ENCODE results near the gene PSMD5.
A peak's percentile ranks its signal among the peaks of the same experiment; 100 is the strongest.

Gene PSMD5

GRCh38 chr9:120791161-120791560 lies 51.6 kb downstream of the PSMD5 start:
- Histone ChIP-seq H3K9me3 (ENCODE audit: severe bottlenecking) (no peaks in the 10 kb centered on the region), H3K27me3 (ENCODE audit: insufficient read depth, poor library complexity, severe bottlenecking) (no peaks in the 10 kb centered on the region), H3K36me3 (ENCODE audit: low read depth) (peaks cover 58% of the 10 kb centered on the region), H3K27ac (ENCODE audit: poor library complexity, severe bottlenecking) (no peak overlapping the region), H3K4me1 (ENCODE audit: insufficient read depth, poor library complexity, severe bottlenecking) (peaks cover 11% of the 10 kb centered on the region), H3K4me3 (ENCODE audit: severe bottlenecking) (no peak overlapping the region)
- DNase-seq (ENCODE audit: low spot score) (no peak), ATAC-seq (ENCODE audit: low read depth) (no peak)
- TF ChIP-seq CTCF (IDR thresholded peaks at IDR 0.05; ENCODE audit: poor library complexity, severe bottlenecking): no peak

- peaks cover 22% of the 10 kb centered on the region for H3K4me1 ChIP-seq (ENCODE audit: insufficient read depth, poor library complexity, severe bottlenecking)
Observed at GRCh38 chr9:120787933-120788332, 54.8 kb downstream of the PSMD5 start.

GRCh38 chr9:120783602-120784047 lies 59.1 kb downstream of the PSMD5 start:
- TF ChIP-seq CTCF (IDR thresholded peaks at IDR 0.05; ENCODE audit: poor library complexity, severe bottlenecking): no peak
- H3K4me3 ChIP-seq (ENCODE audit: severe bottlenecking): no peak overlapping the region
- peaks cover 56% of the 10 kb centered on the region for H3K36me3 ChIP-seq (ENCODE audit: low read depth)
- H3K27ac ChIP-seq (ENCODE audit: poor library complexity, severe bottlenecking): peak overlapping the region; percentile 16
- DNase-seq (ENCODE audit: low spot score) (no peak), ATAC-seq (ENCODE audit: low read depth) (peak; percentile 81)
- peaks cover 22% of the 10 kb centered on the region for H3K4me1 ChIP-seq (ENCODE audit: insufficient read depth, poor library complexity, severe bottlenecking)
- no peaks in the 10 kb centered on the region for H3K9me3 ChIP-seq (ENCODE audit: severe bottlenecking)
- H3K27me3 ChIP-seq (ENCODE audit: insufficient read depth, poor library complexity, severe bottlenecking): no peaks in the 10 kb centered on the region

More at GRCh38 chr9:120787933-120788332, 54.8 kb downstream of the PSMD5 start:
- H3K9me3 ChIP-seq (ENCODE audit: severe bottlenecking): no peaks in the 10 kb centered on the region
- no peak overlapping the region for H3K27ac ChIP-seq (ENCODE audit: poor library complexity, severe bottlenecking)
- no peak for ATAC-seq (ENCODE audit: low read depth)
- DNase-seq (ENCODE audit: low spot score): no peak
- no peak for TF ChIP-seq CTCF (IDR thresholded peaks at IDR 0.05; ENCODE audit: poor library complexity, severe bottlenecking)
- no peak overlapping the region for H3K4me3 ChIP-seq (ENCODE audit: severe bottlenecking)
- no peaks in the 10 kb centered on the region for H3K27me3 ChIP-seq (ENCODE audit: insufficient read depth, poor library complexity, severe bottlenecking)
- peaks cover 69% of the 10 kb centered on the region for H3K36me3 ChIP-seq (ENCODE audit: low read depth)

- H3K27ac ChIP-seq (ENCODE audit: poor library complexity, severe bottlenecking): no peak overlapping the region
- no peaks in the 10 kb centered on the region for H3K9me3 ChIP-seq (ENCODE audit: severe bottlenecking)
- H3K4me1 ChIP-seq (ENCODE audit: insufficient read depth, poor library complexity, severe bottlenecking): peaks cover 30% of the 10 kb centered on the region
- no peak for DNase-seq (ENCODE audit: low spot score)
- TF ChIP-seq CTCF (IDR thresholded peaks at IDR 0.05; ENCODE audit: poor library complexity, severe bottlenecking): no peak
- no peaks in the 10 kb centered on the region for H3K27me3 ChIP-seq (ENCODE audit: insufficient read depth, poor library complexity, severe bottlenecking)
- H3K36me3 ChIP-seq (ENCODE audit: low read depth): peaks cover 54% of the 10 kb centered on the region
- no peak overlapping the region for H3K4me3 ChIP-seq (ENCODE audit: severe bottlenecking)
- ATAC-seq (ENCODE audit: low read depth): no peak
Observed at GRCh38 chr9:120781236-120781635, 61.5 kb downstream of the PSMD5 start.

GRCh38 chr9:120780367-120780766 lies 62.4 kb downstream of the PSMD5 start:
- Histone ChIP-seq H3K9me3 (ENCODE audit: severe bottlenecking) (no peaks in the 10 kb centered on the region), H3K27ac (ENCODE audit: poor library complexity, severe bottlenecking) (no peak overlapping the region), H3K36me3 (ENCODE audit: low read depth) (peaks cover 60% of the 10 kb centered on the region), H3K4me3 (ENCODE audit: severe bottlenecking) (no peak overlapping the region), H3K27me3 (ENCODE audit: insufficient read depth, poor library complexity, severe bottlenecking) (no peaks in the 10 kb centered on the region), H3K4me1 (ENCODE audit: insufficient read depth, poor library complexity, severe bottlenecking) (peaks cover 39% of the 10 kb centered on the region)
- no peak for ATAC-seq (ENCODE audit: low read depth)
- no peak for DNase-seq (ENCODE audit: low spot score)
- TF ChIP-seq CTCF (IDR thresholded peaks at IDR 0.05; ENCODE audit: poor library complexity, severe bottlenecking): no peak

Data from RWPE2 (cell line).